HL-60 (cell line): ENCODE measurements around the gene CLDN14.

Source experiments
- CTCF ChIP-seq: IDR thresholded peaks from one replicate; pipeline ENCODE4 v1.5.1; 2011; ENCODE audit warnings: low read length, control low read depth, inconsistent platforms; ENCODE audit not compliant: insufficient read depth
- REST ChIP-seq: IDR thresholded peaks from 2 replicates; pipeline ENCODE4 v1.6.1; 2012; ENCODE audit warnings: low read depth; ENCODE audit not compliant: insufficient replicate concordance

GRCh38 chr21:36482181-36482580 is 2.3 kb upstream of the CLDN14 start:
- TF ChIP-seq CTCF (no peak), REST (no peak)
